ENCODE measurements around the gene CCNY.

The CCNY gene

DNA sequence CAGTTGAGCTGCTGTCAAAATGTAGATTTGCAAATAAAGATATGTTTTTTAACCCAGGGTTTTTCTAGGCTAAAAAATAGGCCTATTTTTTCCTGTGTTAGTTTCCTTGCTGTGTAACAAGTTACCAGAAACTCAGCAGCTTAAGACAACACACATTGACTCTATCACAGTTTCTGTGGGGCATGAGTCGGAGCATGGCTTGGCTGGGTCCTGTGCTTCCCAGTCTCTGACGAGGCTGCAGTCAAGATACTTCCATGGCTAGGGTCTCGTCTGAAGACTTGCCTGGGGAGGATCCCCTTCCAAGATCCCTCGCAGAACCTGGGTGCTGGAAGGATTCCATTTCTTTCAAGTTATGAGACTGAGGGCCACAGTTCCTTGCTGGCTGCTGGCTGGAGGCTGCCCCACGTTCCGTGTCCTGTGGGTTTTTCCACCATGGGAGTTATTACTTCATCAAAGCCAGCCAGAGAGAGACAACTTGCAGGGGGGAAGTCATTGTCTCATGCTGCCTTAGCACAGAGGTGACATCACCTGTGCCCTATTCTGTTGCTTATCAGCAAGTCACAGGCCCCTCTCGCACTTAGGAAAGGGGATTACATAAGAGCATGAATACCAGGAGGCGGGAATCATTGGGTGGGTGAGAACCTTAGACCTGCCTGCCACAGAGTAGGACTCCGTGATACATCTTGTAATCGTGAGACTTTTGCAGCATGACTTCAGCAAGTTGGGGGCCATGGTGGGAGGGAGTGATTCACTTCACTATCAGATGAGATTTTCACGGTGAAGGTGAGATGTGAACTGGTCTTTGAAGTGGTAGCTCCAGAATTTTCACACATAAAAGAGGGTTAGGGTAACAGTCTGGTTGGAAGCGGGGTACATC, 77.9 kb downstream of the CCNY start:
- Histone ChIP-seq H3K9ac (ENCODE audit: low read length) (no peak overlapping the region), H4K20me1 (ENCODE audit: insufficient read depth, low read length) (peaks cover 16% of the 10 kb centered on the region; the same call in 1 of the 2 replicates), H3K4me2 (ENCODE audit: low read length) (no peak overlapping the region), H3K27ac (ENCODE audit: low read length) (no peak overlapping the region), H3K36me3 (replicated peaks; ENCODE audit: low read depth, low read length) (no peaks in the 10 kb centered on the region), H2AFZ (ENCODE audit: low read depth, low read length) (no peak overlapping the region), H3K79me2 (ENCODE audit: low read length) (peaks cover 13% of the 10 kb centered on the region; the same call in 1 of the 2 replicates), H3K4me1 (ENCODE audit: low read length) (no peaks in the 10 kb centered on the region), H3K27me3 (ENCODE audit: low read depth, low read length) (no peaks in the 10 kb centered on the region), H3K9me3 (ENCODE audit: insufficient read depth, low read length) (no peaks in the 10 kb centered on the region), H3K4me3 (ENCODE audit: low read length) (no peak overlapping the region)
- TF ChIP-seq, protein P1, sequence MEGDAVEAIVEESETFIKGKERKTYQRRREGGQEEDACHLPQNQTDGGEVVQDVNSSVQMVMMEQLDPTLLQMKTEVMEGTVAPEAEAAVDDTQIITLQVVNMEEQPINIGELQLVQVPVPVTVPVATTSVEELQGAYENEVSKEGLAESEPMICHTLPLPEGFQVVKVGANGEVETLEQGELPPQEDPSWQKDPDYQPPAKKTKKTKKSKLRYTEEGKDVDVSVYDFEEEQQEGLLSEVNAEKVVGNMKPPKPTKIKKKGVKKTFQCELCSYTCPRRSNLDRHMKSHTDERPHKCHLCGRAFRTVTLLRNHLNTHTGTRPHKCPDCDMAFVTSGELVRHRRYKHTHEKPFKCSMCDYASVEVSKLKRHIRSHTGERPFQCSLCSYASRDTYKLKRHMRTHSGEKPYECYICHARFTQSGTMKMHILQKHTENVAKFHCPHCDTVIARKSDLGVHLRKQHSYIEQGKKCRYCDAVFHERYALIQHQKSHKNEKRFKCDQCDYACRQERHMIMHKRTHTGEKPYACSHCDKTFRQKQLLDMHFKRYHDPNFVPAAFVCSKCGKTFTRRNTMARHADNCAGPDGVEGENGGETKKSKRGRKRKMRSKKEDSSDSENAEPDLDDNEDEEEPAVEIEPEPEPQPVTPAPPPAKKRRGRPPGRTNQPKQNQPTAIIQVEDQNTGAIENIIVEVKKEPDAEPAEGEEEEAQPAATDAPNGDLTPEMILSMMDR (IDR thresholded peaks at IDR 0.05; ENCODE audit: low read depth, low read length), result no peak
- no peak for TF ChIP-seq EZH2phosphoT487 (IDR thresholded peaks at IDR 0.05; ENCODE audit: low read depth)

GRCh38 chr10:35415505-35415904, 79.2 kb downstream of the CCNY start:
- H3K9me3 ChIP-seq (ENCODE audit: insufficient read depth, low read length), result no peaks in the 10 kb centered on the region
- H3K4me2 ChIP-seq (ENCODE audit: low read length), result no peak overlapping the region
- H3K4me1 ChIP-seq (ENCODE audit: low read length), result no peaks in the 10 kb centered on the region
- H3K4me3 ChIP-seq (ENCODE audit: low read length), result no peak overlapping the region
- H3K36me3 ChIP-seq (replicated peaks; ENCODE audit: low read depth, low read length), result no peaks in the 10 kb centered on the region
- H2AFZ ChIP-seq (ENCODE audit: low read depth, low read length), result no peak overlapping the region
- H3K27ac ChIP-seq (ENCODE audit: low read length), result no peak overlapping the region
- TF ChIP-seq, protein P1 (IDR thresholded peaks at IDR 0.05; ENCODE audit: low read depth, low read length), result no peak
- TF ChIP-seq EZH2phosphoT487 (IDR thresholded peaks at IDR 0.05; ENCODE audit: low read depth), result no peak
- H3K9ac ChIP-seq (ENCODE audit: low read length), result no peak overlapping the region
- peaks cover 14% of the 10 kb centered on the region; the same call in 1 of the 2 replicates for H3K79me2 ChIP-seq (ENCODE audit: low read length)
- H3K27me3 ChIP-seq (ENCODE audit: low read depth, low read length), result no peaks in the 10 kb centered on the region
- H4K20me1 ChIP-seq (ENCODE audit: insufficient read depth, low read length), result peaks cover 8% of the 10 kb centered on the region; the same call in 1 of the 2 replicates

GRCh38 chr10:35416619-35417312, 80.5 kb downstream of the CCNY start:
- no peak overlapping the region for H3K9ac ChIP-seq (ENCODE audit: low read length)
- no peak overlapping the region for H3K27ac ChIP-seq (ENCODE audit: low read length)
- H3K4me1 ChIP-seq (ENCODE audit: low read length), result no peaks in the 10 kb centered on the region
- peaks cover 4% of the 10 kb centered on the region; the same call in 1 of the 2 replicates for H4K20me1 ChIP-seq (ENCODE audit: insufficient read depth, low read length)
- no peaks in the 10 kb centered on the region for H3K27me3 ChIP-seq (ENCODE audit: low read depth, low read length)
- no peak overlapping the region for H3K4me2 ChIP-seq (ENCODE audit: low read length)
- peaks cover 15% of the 10 kb centered on the region; the same call in 1 of the 2 replicates for H3K79me2 ChIP-seq (ENCODE audit: low read length)
- H3K4me3 ChIP-seq (ENCODE audit: low read length), result no peak overlapping the region
- no peaks in the 10 kb centered on the region for H3K36me3 ChIP-seq (replicated peaks; ENCODE audit: low read depth, low read length)
- H2AFZ ChIP-seq (ENCODE audit: low read depth, low read length), result no peak overlapping the region
- no peaks in the 10 kb centered on the region for H3K9me3 ChIP-seq (ENCODE audit: insufficient read depth, low read length)
- TF ChIP-seq, protein P1 (IDR thresholded peaks at IDR 0.05; ENCODE audit: low read depth, low read length), result no peak

DNA sequence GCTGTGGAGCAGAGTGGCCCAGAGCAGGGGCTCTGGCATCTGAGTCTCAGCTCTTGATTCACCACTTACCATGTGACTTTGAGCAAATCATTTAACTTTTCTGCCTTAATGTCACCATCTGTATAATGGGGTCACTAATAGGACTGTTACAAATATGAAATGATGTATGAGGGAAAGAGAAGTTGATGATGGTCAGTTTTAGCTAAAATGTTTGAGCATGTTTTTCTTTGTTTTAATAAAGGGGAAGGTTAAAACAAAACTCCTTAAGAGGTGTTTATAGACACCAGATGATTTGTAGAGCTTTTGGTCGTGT, 81.0 kb downstream of the CCNY start:
- H2AFZ ChIP-seq (ENCODE audit: low read depth, low read length), result no peak overlapping the region
- no peaks in the 10 kb centered on the region for H3K27me3 ChIP-seq (ENCODE audit: low read depth, low read length)
- H3K79me2 ChIP-seq (ENCODE audit: low read length), result peaks cover 14% of the 10 kb centered on the region; the same call in 1 of the 2 replicates
- no peak overlapping the region for H3K9ac ChIP-seq (ENCODE audit: low read length)
- no peaks in the 10 kb centered on the region for H3K36me3 ChIP-seq (replicated peaks; ENCODE audit: low read depth, low read length)
- no peak overlapping the region for H3K4me2 ChIP-seq (ENCODE audit: low read length)
- TF ChIP-seq, protein P1 (IDR thresholded peaks at IDR 0.05; ENCODE audit: low read depth, low read length), result no peak
- TF ChIP-seq EZH2phosphoT487 (IDR thresholded peaks at IDR 0.05; ENCODE audit: low read depth), result no peak
- no peak overlapping the region for H3K4me3 ChIP-seq (ENCODE audit: low read length)
- no peaks in the 10 kb centered on the region for H3K4me1 ChIP-seq (ENCODE audit: low read length)
- peaks cover 2% of the 10 kb centered on the region; the same call in 1 of the 2 replicates for H4K20me1 ChIP-seq (ENCODE audit: insufficient read depth, low read length)
- no peak overlapping the region for H3K27ac ChIP-seq (ENCODE audit: low read length)
- H3K9me3 ChIP-seq (ENCODE audit: insufficient read depth, low read length), result no peaks in the 10 kb centered on the region

All from OCI-LY3 (cell line).